HG03565 (cell line): ENCODE results near the gene CHSY3.
"Not testable (repeated sequence)": the region's sequence is repeated elsewhere in the genome, so short reads cannot be mapped to it uniquely, and the experiment has no call there.

Experiments
- ATAC-seq: cut with Tn5 transposase; IDR thresholded peaks from one replicate; pipeline ENCODE4 v1.9.1; 2021; ENCODE audit warnings: mild to moderate bottlenecking, moderate library complexity; ENCODE audit not compliant: unreplicated experiment

Gene CHSY3

DNA sequence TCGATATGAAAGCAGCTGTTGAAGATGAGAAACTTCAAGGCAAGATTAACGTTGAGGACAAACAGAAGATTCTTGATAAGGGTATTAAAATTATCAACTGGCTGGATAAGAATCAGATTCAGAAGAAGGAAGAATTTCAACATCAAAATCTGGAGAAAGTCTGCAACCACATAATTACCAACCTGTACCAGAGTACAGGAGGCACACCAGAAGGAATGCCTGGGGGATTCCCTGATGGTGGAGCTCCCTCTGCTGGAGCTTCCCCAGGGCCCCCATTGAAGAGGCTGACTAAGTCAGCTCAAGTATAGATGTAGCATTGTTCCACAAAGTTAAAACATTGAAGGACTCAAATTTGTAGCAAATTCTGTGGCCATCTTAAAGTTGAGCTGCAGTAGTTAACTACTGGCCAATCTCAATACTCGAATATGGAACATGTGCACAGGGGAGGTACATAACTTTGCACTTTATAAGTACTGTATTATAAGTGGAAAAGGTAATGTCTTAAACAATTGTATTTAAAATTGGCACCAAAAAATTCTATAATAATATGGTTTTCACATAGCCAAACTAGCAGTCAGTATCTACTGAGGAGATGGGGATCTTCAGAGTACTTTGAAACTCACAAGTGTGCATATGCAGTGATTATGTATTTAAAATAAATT lies 237.5 kb downstream of the CHSY3 start:
- ATAC-seq = peak; percentile 73

DNA sequence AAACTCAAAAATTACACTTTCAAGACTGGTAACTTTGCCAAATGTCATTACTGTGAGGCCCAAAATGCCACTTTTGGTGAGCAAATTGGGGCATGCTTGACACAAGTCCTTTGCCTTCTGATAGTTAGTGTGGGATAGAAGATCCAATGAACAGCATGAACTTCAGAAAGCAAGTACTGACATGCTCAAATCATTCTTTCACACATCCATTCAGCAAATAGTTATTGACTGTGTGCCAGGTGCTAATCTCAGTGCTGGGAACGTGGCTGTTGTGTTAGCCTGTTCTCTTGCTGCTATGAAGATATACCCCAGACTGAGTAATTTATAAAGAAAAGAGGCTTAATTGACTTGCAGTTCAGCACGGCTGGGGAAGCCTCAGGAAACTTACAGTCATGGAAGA lies 247.0 kb downstream of the CHSY3 start:
- no peak for ATAC-seq

DNA sequence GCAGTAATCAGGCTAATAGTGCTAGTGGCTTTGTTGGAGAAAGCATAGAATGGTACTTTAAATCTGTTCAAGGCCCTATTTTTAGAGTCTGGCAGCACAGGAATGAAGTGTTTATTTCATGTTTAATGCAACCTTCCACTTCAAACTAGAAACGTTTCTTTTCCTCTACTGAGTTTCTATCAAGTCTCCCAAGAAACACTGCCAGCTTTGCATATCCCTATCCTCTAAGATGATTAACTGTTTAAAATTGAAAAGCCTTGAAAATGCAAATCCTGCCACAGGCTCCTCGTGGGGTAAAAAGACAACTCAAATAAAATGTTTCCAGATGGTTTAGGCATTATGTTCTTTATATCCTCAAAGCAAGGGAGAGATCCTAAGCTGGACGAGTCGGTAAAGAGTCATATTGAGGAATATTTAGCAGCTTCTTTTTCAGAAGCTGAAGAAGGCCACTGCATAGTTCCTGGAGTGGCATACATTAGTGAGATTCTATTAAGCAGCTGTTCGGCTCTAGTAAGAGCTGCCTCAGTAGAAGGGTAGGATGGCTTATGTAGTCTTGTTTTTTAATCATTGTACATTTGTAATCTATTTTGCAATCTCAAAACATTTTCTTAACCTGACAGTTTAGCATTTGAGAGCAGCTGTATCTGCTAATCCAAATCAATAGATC lies 251.2 kb downstream of the CHSY3 start:
- ATAC-seq = no peak

DNA sequence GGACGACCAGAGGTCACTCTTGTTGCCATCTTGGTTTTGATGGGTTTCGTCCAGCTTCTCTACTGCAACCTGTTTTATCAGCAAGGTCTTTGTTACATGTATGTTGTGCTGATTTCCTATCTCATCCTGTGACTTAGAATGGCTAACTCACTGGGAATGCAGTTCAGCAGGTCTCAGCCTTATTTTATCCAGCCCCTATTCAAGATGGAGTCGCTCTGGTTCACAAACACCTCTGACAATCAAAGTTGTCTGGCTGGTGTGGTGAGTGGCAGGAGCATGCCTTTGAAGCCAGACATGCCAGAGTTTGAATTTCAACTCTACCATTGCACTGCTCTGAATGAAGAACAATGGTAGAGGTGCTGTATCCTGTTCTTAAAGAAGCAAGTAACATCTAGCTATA lies 253.8 kb downstream of the CHSY3 start:
- ATAC-seq = no peak

DNA sequence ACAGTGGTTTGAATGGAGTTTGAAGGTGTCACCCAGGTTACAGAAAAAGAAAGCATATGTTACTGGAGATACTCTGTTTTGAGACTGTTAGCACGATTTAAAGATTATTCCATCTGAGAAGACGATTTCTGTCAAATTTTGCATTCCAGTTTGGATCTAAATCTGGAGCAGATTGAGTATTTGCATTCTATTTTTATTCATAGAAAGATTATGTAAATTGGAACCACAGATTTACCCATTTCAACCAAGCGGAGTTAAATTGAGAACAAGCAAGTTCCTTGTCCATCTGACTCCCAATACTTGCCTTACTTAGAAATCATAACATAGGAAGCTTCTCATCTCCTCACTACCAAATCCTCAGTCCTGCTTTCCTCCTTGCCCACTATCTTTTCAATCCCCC lies 255.7 kb downstream of the CHSY3 start:
- ATAC-seq = no peak

DNA sequence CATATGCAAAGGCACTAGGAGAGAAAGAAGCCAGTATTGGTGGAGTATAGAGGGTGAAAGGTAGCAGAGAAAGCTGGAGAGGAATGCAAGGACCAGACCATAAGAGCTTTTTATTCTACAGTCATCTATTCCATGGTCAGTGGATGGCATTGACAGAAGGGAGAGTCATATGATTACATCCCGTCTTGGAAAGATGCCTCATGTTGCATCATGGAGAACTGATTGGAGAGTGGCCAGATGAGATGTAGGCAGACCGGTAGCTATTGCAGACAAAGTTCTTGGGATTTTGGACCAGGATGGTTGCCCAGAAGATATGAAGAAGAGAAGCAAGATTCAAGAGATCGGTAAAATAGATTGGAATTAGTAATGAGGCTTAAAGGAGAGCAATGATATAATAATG lies 260.7 kb downstream of the CHSY3 start:
- ATAC-seq = no peak

DNA sequence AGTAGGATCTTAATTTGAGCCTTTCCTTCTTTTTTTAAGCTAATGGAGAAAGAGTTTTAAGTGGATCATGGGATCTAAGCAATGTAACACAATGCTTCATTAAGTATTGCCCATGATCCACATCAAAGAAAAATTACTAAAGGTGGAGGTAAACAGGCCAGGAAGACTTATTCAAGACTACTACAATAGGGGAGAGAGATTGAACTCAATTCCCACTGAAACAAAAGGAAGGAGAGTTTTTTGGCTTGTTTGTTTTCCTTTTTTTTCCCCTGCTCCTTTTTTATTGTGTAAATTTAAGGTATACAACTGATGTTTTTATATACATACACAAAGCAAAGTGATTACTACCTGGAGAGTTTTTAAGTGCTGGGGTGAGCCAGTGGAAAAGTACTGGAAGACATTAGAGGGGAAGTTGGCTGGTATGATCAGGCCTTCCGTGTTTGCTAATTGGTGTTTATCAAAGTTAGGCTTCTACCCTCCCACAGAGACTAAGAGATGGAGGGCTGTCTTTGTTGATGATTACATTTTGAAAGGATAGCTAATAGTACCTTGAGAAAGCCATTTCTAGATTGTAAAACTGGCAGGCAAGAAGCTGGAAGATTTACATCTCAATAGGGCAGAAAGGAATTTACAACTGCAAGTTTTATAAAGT lies 262.7 kb downstream of the CHSY3 start:
- no peak for ATAC-seq

DNA sequence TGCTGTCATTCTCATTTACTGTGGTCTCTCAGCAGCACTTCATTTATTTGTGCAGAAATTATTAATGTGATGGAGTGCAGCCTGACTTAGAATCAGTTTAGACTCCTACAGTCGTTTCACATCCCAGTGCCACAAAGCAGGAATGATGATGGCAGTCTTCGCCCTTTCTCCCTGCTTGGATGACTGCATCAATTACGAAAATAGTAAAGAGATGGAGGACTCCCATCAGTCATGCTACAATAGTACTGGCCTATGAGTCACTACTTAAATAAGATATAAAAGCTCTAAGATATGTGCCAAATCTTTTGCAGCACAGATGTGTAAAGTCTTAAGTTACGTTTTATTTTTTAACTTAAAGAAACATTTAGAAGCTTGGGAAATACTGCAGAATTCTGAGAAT lies 263.9 kb downstream of the CHSY3 start:
- no peak for ATAC-seq

DNA sequence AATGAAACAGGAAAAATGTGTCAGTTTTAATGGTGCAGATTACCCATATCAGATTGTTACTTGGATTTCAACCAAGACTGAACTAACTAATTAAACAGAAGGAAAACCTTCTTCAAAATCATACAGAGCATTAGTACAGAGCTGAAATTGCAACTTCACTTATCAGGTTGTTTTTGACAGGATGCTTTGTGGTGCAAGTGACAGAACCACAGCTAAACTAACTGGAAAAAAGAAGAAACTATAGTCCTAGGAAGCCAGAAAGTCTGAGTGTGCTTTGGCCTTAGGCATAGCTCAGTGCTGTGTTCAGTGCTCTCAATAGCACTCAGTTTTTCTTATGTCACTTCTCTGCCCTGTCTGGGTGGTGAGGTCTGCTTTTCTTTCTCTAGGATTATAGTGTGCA lies 267.4 kb downstream of the CHSY3 start:
- ATAC-seq = no peak

- no peak for ATAC-seq
Measured at GRCh38 chr5:130183115-130183514, 278.9 kb downstream of the CHSY3 start.

DNA sequence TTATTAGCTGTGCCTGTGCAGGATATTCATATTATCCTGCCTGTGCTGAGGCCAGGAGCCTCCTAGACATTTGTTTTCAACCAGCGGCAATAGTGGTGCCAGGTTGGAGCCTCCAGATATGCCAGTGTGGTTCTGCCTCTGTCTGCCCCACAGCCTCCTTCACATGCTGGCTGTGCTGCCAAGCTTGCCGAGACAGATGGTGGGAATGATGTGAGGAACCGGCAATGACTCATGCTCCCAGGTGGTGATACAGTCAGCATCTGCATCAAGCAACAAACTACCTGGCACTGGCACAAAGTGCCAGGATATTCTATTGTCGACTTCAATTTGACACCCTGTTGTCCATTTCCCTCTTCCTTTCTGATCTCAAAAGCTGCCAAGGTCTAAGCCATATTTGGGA lies 285.7 kb downstream of the CHSY3 start:
- ATAC-seq = no peak

DNA sequence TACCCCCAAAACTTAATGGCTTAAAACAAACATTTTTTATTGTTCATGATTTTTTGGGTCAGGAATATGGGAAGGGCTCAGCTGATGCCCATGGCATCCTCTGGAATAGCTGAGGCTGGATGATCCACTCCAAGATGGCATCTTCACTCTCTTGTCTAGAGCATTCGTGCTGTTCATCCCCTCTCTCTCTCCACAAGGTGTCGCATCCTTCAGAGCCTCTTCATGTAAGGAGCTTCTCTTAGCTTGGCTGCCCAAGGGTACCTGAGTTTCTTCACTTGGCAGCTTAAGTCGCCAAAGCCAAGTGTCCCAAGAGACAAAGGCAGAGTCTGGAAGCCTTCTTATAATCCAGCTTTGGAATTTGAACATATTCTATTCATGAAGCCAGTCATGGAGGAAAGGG lies 294.7 kb downstream of the CHSY3 start:
- no peak for ATAC-seq

DNA sequence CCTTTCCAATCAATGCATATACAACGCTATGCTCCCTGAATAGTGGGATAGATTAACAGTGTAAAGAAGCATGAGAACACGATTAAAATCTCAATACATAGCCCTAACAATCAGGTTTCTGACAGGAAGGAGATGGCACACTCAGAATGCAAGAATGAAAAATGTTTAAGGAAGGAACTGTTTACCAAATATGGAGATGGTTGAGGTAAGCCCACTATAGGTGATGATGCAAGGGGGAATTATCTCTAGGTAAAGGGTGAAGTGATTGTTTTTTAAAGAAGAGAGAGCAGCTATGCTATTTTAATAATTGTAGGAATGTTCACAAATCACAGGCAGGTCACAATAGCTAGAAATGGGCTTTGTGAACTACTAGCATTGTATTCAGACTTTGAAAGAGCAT lies 302.4 kb downstream of the CHSY3 start:
- ATAC-seq = no peak

- no peak for ATAC-seq
Measured at GRCh38 chr5:130213607-130214006, 309.3 kb downstream of the CHSY3 start.

DNA sequence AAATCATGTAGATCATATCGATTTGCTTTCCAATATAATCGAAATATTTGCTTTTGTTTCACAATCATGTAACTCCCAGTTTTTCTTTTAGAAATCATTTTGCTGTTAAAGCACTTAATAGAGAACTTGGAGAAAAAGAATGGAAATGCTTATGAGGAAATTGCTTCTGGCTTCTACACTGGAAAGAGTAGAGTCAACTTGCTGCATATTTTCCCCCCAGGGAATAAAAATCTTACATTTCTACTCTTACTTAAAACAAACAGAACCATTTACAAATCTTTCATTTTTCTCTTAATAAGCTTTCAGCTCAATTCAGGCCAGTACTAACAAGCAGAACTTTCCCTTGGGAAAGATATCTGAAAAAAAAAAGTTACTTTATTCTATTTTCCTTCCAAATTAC lies 312.0 kb downstream of the CHSY3 start:
- ATAC-seq = no peak

- no peak for ATAC-seq
Measured at GRCh38 chr5:130222573-130222972, 318.3 kb downstream of the CHSY3 start.

DNA sequence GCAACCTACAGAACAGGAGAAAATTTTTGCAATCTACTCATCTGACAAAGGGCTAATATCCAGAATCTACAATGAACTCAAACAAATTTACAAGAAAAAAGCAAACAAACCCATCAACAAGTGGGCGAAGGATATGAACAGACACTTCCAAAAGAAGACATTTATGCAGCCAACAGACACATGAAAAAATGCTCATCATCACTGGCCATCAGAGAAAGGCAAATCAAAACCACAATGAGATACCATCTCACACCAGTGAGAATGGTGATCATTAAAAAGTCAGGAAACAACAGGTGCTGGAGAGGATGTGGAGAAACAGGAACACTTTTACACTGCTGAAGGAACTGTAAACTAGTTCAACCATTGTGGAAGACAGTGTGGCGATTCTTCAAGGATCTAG lies 322.3 kb downstream of the CHSY3 start:
- not testable (repeated sequence) for ATAC-seq

GRCh38 chr5:130227699-130228098 lies 323.4 kb downstream of the CHSY3 start:
- no peak for ATAC-seq

DNA sequence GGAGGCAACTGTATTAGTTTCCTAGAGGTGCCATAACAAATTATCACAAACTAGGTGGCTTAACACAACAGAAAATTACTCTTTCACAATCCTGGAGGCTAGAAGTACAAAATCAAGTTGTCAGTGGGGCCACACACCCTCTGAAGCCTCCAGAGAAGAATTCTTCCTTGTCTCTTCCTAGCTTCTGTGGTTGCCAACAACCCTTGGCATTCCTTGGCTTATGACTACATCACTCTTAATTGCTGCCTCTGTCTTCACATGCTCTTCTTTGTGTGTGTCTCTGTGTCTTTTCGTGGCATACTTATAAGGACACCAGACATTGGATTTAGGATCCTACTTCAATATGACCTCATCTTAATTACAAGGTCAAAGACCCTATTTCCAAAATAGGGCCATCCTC lies 327.5 kb downstream of the CHSY3 start:
- no peak for ATAC-seq

DNA sequence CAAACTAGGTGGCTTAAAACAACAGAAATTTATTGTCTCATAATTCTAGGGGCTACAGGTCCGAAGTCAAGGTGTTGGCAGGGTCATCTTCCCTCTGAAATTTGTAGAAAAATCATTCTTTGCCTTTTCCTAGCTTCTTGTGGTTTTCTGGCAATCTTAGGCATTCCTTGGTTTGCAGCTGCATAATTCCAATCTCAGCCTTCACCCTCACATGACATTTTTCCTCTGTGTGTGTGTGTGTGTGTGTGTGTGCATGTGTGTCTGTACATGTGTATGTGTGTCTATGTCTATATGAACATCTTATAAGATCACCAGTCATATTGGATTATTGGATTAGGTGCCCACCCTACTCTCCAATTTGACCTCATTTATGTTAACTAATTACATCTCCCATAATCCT lies 330.6 kb downstream of the CHSY3 start:
- no peak for ATAC-seq
